GM19193 (cell line): Measurements from ENCODE around the gene MIS12.

Experiments used
- POLR2A ChIP-seq: IDR thresholded peaks from 4 replicates; pipeline ENCODE4 v1.6.1; 2011; ENCODE audit not compliant: insufficient read depth, insufficient read length; ENCODE audit errors: extremely low read depth

MIS12 gene

DNA sequence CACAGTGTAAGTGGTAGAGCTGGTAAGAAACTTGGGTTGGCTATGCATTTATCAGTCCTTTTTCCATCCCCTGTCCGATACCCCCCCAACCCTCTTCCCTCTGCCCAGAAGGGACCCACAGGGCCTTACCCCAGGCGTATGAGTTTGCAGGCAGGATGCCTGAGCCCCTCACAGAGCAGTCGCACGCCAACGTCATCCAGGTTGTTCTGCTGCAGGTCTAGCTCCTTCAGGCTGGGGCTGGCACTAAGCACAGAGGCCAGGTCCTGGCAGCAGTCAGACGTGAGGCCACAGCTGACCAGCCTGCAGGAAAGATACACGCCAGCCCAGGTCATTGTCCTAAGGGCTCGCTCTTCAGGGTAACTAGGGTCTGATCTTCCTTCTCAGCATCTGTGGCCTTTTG is 52.9 kb downstream of the MIS12 start:
- no peak for TF ChIP-seq POLR2A

DNA sequence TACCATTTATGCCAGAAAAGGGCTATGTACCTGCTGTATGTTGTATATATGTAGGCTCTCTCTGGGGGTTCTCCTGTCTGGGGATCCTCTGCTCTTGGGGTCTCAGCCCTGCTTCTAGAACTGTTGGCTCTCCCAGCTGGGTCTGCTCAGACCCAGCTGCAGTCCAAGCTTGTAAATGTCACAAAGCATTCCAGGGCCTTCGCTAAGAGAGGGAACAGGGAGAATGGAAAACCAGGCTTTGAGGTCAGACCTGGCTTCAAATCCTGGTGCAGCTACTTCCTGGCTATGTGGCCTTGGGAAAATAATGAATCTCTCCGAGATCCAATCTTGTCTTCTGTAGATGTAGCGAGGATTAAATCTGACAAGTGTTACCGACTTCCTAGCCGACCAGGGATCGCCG is 54.0 kb downstream of the MIS12 start:
- TF ChIP-seq POLR2A: no peak
